ENCODE results near the gene RRN3. TPM values are rescaled to one million over a fixed set of nuclear protein-coding genes. Genes with fewer than 3 reads are reported as not detected.
"Not testable (repeated sequence)": the region's sequence is repeated elsewhere in the genome, so short reads cannot be mapped to it uniquely, and the experiment has no call there.

RRN3 gene
- total RNA-seq, 6 experiments from 2014 or later = 27.8 to 36.3 (median 31.3) TPM

GRCh38 chr16:15076161-15076560, 17.9 kb downstream of the RRN3 start:
- H3K4me3 Mint-ChIP-seq; DNase-seq; H3K9me3 Mint-ChIP-seq; H3K27me3 Mint-ChIP-seq (ENCODE audit: insufficient read depth); H3K4me1 Mint-ChIP-seq (ENCODE audit: low read depth): not testable (repeated sequence)
- Mint-ChIP-seq H3K36me3 (ENCODE audit: low read depth) (peaks cover 15% of the 10 kb centered on the region), H3K27ac (0 out of 2 replicates have a peak overlapping the region, but pooled peaks have one; percentile 2)

DNA sequence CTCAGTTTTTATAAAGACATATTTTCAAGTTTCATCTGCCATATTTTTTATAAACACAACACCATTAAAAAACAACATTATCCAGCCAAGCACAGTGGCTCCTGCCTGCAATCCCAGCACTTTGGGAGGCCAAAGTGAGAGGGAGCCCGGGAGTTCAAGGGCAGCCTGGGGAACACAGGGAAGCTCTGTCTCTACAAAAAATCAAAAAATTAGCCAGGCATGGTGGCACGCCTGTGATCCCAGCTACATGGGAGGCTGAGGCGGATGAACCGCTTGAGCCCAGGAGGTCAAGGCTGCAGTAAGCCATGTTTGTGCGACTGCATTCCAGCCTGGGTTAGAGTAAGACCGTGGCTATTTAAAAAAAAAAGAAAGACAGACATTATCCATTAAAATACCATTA, 21.0 kb downstream of the RRN3 start:
- no peak for TF ChIP-seq CTCF (IDR thresholded peaks at IDR 0.05)
- H3K4me1 Mint-ChIP-seq (ENCODE audit: low read depth) = no peaks in the 10 kb centered on the region
- no peak overlapping the region for H3K4me3 Mint-ChIP-seq
- DNase-seq = no peak
- H3K9me3 Mint-ChIP-seq = no peaks in the 10 kb centered on the region
- no peaks in the 10 kb centered on the region for H3K27me3 Mint-ChIP-seq (ENCODE audit: insufficient read depth)
- no peak overlapping the region for H3K27ac Mint-ChIP-seq
- H3K36me3 Mint-ChIP-seq (ENCODE audit: low read depth) = peaks cover 9% of the 10 kb centered on the region; the same call in 1 of the 2 replicates

DNA sequence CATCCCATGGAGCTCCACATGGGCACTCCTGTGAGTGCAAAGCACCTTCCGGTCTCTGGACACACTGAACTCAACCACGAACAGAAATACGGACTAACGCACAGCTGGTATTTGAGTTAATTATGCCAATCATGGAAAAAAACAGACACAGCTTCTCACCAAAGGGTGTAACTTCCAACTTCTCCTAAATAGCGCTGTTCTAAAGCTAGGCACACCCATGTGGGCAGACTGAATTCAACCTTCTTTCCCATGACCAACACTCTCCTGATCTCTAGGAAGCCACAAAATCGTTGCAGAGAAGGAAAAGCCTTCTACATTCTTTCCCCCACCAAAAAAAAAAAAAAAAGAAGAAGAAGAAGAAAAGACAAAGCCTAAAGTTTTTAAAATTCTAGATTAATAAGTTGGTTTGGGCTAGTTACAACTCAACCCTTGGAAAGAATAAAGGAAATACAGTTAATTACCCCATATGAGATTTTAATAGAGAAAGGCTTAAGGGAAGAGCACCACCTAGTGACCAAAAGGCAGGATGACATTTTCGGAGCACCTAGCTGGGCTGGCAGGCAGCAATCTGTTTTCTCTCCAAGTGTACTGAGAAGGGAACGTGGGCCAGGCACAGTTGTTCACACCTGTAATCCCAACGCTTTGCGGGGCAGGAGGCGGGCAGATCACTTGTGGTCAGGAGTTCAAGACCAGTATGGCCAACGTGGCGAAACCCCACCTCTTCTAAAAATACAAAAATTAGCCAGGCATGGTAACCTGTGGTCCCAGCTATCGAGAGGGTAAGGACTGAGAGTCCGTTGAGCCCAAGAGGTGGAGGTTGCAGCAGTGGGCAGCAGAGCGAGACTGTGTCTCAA, 21.9 kb downstream of the RRN3 start:
- not testable (repeated sequence) for H3K27me3 Mint-ChIP-seq (ENCODE audit: insufficient read depth); H3K4me1 Mint-ChIP-seq (ENCODE audit: low read depth); H3K27ac Mint-ChIP-seq; H3K36me3 Mint-ChIP-seq (ENCODE audit: low read depth); DNase-seq; H3K4me3 Mint-ChIP-seq; H3K9me3 Mint-ChIP-seq
- peak; percentile 78 for TF ChIP-seq CTCF (IDR thresholded peaks at IDR 0.05)

GRCh38 chr16:15071013-15071412, 23.1 kb downstream of the RRN3 start:
- not testable (repeated sequence) for H3K36me3 Mint-ChIP-seq (ENCODE audit: low read depth); H3K4me1 Mint-ChIP-seq (ENCODE audit: low read depth); H3K27me3 Mint-ChIP-seq (ENCODE audit: insufficient read depth); H3K9me3 Mint-ChIP-seq; H3K27ac Mint-ChIP-seq; H3K4me3 Mint-ChIP-seq; DNase-seq

DNA sequence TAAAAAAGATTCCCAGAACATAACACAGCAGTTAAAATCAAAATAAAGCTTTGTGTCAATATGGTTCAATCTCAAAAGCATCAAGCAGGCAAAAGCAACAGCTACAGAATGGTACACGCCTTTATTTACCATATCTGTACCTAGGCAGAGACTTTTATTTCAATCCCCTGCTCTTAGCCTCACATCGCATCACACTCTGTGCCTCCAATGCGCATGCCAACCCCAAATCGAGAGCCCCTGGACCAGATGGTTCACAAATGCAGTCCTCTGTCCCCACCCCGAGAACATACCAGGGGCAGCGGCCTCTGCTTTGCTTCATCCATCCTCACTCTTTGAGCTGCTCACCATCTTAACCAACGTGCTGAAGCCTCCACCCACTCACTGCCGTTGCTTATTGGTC, 27.4 kb downstream of the RRN3 start:
- DNase-seq; H3K9me3 Mint-ChIP-seq; H3K4me1 Mint-ChIP-seq (ENCODE audit: low read depth); H3K4me3 Mint-ChIP-seq; H3K27me3 Mint-ChIP-seq (ENCODE audit: insufficient read depth); H3K27ac Mint-ChIP-seq: not testable (repeated sequence)
- H3K36me3 Mint-ChIP-seq (ENCODE audit: low read depth) = peaks cover 19% of the 10 kb centered on the region

GRCh38 chr16:15065961-15066360, 28.1 kb downstream of the RRN3 start:
- not testable (repeated sequence) for H3K27ac Mint-ChIP-seq; H3K9me3 Mint-ChIP-seq; H3K4me3 Mint-ChIP-seq; DNase-seq; H3K27me3 Mint-ChIP-seq (ENCODE audit: insufficient read depth)
- H3K36me3 Mint-ChIP-seq (ENCODE audit: low read depth) = peaks cover 27% of the 10 kb centered on the region
- peaks cover 10% of the 10 kb centered on the region for H3K4me1 Mint-ChIP-seq (ENCODE audit: low read depth)

DNA sequence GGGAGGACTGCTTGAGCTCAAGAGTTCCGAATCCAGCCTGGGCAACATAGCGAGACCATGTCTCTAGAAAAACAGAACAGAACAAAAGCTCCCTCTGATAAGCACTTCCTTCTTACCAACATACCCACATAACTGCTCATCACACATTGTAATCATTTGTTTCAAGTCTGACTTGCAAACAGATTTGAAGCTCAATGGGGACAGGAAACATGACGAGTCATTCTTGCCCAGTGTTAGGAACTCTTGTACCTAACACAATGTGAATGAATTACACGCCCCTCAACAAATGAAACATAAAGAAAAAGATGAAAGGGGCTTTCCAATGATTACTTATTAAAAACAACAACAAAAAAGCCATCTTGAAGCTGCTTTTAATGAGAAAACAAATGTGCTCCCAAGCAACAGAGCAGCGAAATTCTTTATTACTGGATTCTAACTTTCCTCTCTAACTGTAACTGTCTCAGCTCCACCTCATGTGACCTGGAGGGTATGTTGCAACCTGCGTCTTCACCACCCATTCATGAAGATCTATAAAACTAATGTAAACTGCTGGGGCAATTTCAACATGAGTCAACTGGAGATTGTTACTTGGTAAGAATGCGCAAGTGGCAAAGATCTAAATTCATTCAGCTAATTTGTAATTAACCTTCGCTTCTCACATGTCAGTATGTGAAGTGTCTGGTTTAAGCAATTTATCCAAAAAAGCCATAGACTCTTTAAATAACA, 31.8 kb downstream of the RRN3 start:
- H3K4me3 Mint-ChIP-seq; H3K27me3 Mint-ChIP-seq (ENCODE audit: insufficient read depth); H3K9me3 Mint-ChIP-seq: not testable (repeated sequence)
- peaks cover 39% of the 10 kb centered on the region for H3K36me3 Mint-ChIP-seq (ENCODE audit: low read depth)
- peak; percentile 10 for DNase-seq
- peak overlapping the region; percentile 74 for H3K27ac Mint-ChIP-seq
- peaks cover 10% of the 10 kb centered on the region for H3K4me1 Mint-ChIP-seq (ENCODE audit: low read depth)

DNA sequence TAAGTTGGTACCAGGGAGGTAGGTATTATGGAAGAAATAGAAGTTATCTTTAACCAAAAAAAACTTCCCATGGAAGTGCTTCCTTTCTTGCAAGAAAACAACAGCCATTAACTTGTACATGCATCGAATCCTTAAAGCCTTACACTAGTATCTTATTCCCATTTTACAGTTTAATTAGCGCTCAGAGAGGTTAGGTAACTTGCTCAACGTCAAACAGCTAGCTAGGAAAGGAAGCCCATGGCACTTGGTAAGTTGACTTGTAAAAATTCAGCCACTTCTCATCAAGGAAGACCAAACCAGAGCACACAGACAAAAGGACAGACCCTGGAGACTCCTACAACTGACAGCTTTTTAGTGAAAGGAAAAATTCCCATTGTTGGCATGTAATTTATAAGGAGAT, 34.7 kb downstream of the RRN3 start:
- peaks cover 43% of the 10 kb centered on the region for H3K36me3 Mint-ChIP-seq (ENCODE audit: low read depth)
- TF ChIP-seq CTCF (IDR thresholded peaks at IDR 0.05) = no peak
- DNase-seq = no peak
- no peaks in the 10 kb centered on the region; the same call in 1 of the 2 replicates for H3K27me3 Mint-ChIP-seq (ENCODE audit: insufficient read depth)
- no peak overlapping the region for H3K4me3 Mint-ChIP-seq
- no peak overlapping the region for H3K27ac Mint-ChIP-seq
- no peaks in the 10 kb centered on the region for H3K9me3 Mint-ChIP-seq
- H3K4me1 Mint-ChIP-seq (ENCODE audit: low read depth) = peaks cover 19% of the 10 kb centered on the region
